ENCODE results near the gene CCDC121. TPM values are rescaled to one million over a fixed set of nuclear protein-coding genes. Genes with fewer than 3 reads are reported as not detected.

CCDC121 gene
- total RNA-seq, 1 experiment from 2014 or later: 3.3 TPM

DNA sequence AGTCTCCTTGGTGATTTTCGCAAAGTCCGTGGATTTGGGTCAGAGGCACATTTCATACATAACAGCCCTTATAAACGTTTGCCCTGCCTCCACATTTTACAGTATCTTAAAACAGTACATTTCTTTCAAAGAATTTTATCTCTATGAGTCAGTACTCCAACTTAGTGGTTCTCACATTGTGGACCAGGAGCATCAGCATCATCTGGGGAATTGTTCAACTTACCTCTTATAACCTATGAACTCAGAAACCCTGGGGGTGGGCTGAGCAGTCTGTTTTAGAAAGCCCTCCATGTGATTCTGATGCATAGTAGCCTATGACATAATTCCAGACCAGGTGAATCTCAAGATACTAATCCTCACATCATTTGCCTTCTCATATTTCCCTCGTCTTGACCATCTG, 22.2 kb upstream of the CCDC121 start:
- Histone ChIP-seq H3K36me3 (ENCODE audit: insufficient read depth, low read length, poor library complexity, severe bottlenecking) (peaks cover 77% of the 10 kb centered on the region), H3K27ac (ENCODE audit: low read depth, low read length, poor library complexity, severe bottlenecking) (no peak overlapping the region), H3K9me3 (ENCODE audit: low read depth, low read length, poor library complexity, severe bottlenecking) (no peaks in the 10 kb centered on the region), H3K4me1 (ENCODE audit: insufficient read depth, low read length, poor library complexity, severe bottlenecking) (no peaks in the 10 kb centered on the region), H3K27me3 (replicated peaks; ENCODE audit: insufficient read depth, low read depth, low read length, poor library complexity) (no peaks in the 10 kb centered on the region), H3K4me3 (ENCODE audit: low read depth, low read length, poor library complexity, severe bottlenecking) (no peak overlapping the region)
- ChIA-PET POLR2A (ENCODE audit: low non-redundant PET) (no interaction called here), CTCF (no interaction called here)
- no peak for DNase-seq (ENCODE audit: low spot score)
- BruUV-seq (replicated peaks): no TSS peak
- intact Hi-C loops (cut with micrococcal nuclease; ENCODE audit: unreplicated experiment): no loop called here
- no peak for TF ChIP-seq EZH2 (IDR thresholded peaks at IDR 0.05; ENCODE audit: borderline replicate concordance, low read depth, low read length, poor library complexity, severe bottlenecking)
- TF ChIP-seq CTCF (conservative IDR thresholded peaks at IDR 0.05; ENCODE audit: low read depth, low read length): no peak

DNA sequence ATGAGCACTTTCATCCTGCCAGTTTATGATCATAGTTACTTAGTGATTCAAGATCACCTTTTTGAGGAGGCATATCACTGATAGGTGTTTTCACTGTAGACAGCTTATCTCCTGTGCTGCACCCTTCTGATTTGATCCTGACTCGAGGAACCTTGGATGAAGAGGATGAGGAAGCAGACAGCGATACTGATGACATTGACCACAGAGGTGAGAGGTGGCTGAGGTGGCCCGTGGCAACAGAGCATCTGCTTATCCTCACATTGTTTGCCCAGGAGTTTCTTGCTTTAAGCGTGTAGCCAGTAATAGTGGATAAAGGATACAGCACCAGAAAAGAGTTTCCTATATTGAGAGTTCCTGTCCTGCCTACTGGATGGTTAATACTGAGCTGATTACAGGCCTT, 18.9 kb upstream of the CCDC121 start:
- H3K4me1 ChIP-seq (ENCODE audit: insufficient read depth, low read length, poor library complexity, severe bottlenecking): no peaks in the 10 kb centered on the region
- TF ChIP-seq EZH2 (IDR thresholded peaks at IDR 0.05; ENCODE audit: borderline replicate concordance, low read depth, low read length, poor library complexity, severe bottlenecking): no peak
- TF ChIP-seq CTCF (conservative IDR thresholded peaks at IDR 0.05; ENCODE audit: low read depth, low read length): no peak
- H3K36me3 ChIP-seq (ENCODE audit: insufficient read depth, low read length, poor library complexity, severe bottlenecking): peaks cover 68% of the 10 kb centered on the region
- no peaks in the 10 kb centered on the region for H3K9me3 ChIP-seq (ENCODE audit: low read depth, low read length, poor library complexity, severe bottlenecking)
- intact Hi-C loops (cut with micrococcal nuclease; ENCODE audit: unreplicated experiment): no loop called here
- no TSS peak for BruUV-seq (replicated peaks)
- no peak for DNase-seq (ENCODE audit: low spot score)
- POLR2A ChIA-PET (ENCODE audit: low non-redundant PET): no interaction called here
- no peaks in the 10 kb centered on the region for H3K27me3 ChIP-seq (replicated peaks; ENCODE audit: insufficient read depth, low read depth, low read length, poor library complexity)
- H3K27ac ChIP-seq (ENCODE audit: low read depth, low read length, poor library complexity, severe bottlenecking): no peak overlapping the region
- H3K4me3 ChIP-seq (ENCODE audit: low read depth, low read length, poor library complexity, severe bottlenecking): no peak overlapping the region
- CTCF ChIA-PET: no interaction called here

- Histone ChIP-seq H3K4me1 (ENCODE audit: insufficient read depth, low read length, poor library complexity, severe bottlenecking) (no peaks in the 10 kb centered on the region), H3K9me3 (ENCODE audit: low read depth, low read length, poor library complexity, severe bottlenecking) (no peaks in the 10 kb centered on the region), H3K36me3 (ENCODE audit: insufficient read depth, low read length, poor library complexity, severe bottlenecking) (peaks cover 68% of the 10 kb centered on the region), H3K27ac (ENCODE audit: low read depth, low read length, poor library complexity, severe bottlenecking) (no peak overlapping the region), H3K4me3 (ENCODE audit: low read depth, low read length, poor library complexity, severe bottlenecking) (no peak overlapping the region), H3K27me3 (replicated peaks; ENCODE audit: insufficient read depth, low read depth, low read length, poor library complexity) (no peaks in the 10 kb centered on the region)
- no TSS peak for BruUV-seq (replicated peaks)
- ChIA-PET POLR2A (ENCODE audit: low non-redundant PET) (no interaction called here), CTCF (no interaction called here)
- TF ChIP-seq CTCF (conservative IDR thresholded peaks at IDR 0.05; ENCODE audit: low read depth, low read length): no peak
- TF ChIP-seq EZH2 (IDR thresholded peaks at IDR 0.05; ENCODE audit: borderline replicate concordance, low read depth, low read length, poor library complexity, severe bottlenecking): no peak
- no peak for DNase-seq (ENCODE audit: low spot score)
- intact Hi-C loops (cut with micrococcal nuclease; ENCODE audit: unreplicated experiment): no loop called here
Measured at GRCh38 chr2:27647289-27647688, 18.5 kb upstream of the CCDC121 start.

All from A673 (cell line).